Measurements from ENCODE around the gene CDC42BPB. TPM values are rescaled to one million over a fixed set of nuclear protein-coding genes. Genes with fewer than 3 reads are reported as not detected.

The CDC42BPB gene
- total RNA-seq, 6 donors from 2014 or later = 108 to 268 (median 124) TPM

DNA sequence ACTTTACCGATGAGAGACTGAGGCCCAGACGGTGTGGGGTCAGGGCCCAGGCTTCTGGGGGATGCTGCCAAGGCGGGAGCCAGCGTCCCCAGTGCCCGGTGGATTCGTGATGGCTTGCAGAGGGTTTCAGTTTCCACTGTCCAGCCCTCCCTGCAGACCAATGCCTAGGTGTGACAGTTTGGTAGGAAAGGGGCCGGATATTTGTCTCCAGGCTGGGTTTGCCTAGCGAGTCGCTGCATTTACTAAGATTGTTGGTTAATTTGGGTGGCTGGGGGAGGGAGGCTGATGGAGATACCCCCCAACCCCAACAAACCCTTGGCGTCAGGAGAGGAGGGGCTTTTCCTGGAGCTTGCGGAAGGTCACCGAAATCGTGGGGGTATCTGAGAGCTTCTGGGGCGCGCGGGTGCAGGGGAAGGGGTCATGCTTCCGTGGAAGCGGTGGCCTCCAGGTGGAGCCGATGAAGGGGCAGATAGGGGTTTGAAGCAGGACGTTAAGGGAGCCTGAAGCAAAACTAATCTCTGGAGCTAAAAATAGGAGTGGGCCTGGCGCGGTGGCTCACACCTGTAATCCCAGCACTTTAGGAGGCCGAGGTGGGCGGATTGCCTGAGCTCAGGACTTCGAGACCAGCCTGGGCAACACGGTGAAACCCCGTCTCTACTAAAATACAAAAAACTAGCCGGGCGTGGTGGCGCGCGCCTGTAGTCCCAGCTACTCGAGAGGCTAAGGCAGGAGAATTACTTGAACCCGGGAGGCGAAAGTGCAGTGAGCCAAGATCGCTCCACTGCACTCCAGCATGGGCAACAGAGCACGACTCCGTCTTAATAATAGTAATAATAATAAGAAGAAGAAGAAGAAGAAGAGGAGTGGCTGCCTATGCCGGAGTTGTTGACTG lies 1.1 kb upstream of the CDC42BPB start:
- peak; percentile 12 to 16 for ATAC-seq (ENCODE audit: low FRiP score in 2 of 2)
- peaks cover 0 to 7% (median 0%) of the 10 kb centered on the region in 4 donors for H3K27me3 ChIP-seq
- H3K9me3 ChIP-seq = no peaks in the 10 kb centered on the region
- 50 to 54% methylated on average over 29 to 38 of the region's 39 CpGs for WGBS, 2 donors
- TF ChIP-seq POLR2A (IDR thresholded peaks at IDR 0.05) (no peak), POLR2AphosphoS5 (IDR thresholded peaks at IDR 0.05) (no peak), EP300 (IDR thresholded peaks at IDR 0.05) (no peak)
- TF ChIP-seq, protein P1, sequence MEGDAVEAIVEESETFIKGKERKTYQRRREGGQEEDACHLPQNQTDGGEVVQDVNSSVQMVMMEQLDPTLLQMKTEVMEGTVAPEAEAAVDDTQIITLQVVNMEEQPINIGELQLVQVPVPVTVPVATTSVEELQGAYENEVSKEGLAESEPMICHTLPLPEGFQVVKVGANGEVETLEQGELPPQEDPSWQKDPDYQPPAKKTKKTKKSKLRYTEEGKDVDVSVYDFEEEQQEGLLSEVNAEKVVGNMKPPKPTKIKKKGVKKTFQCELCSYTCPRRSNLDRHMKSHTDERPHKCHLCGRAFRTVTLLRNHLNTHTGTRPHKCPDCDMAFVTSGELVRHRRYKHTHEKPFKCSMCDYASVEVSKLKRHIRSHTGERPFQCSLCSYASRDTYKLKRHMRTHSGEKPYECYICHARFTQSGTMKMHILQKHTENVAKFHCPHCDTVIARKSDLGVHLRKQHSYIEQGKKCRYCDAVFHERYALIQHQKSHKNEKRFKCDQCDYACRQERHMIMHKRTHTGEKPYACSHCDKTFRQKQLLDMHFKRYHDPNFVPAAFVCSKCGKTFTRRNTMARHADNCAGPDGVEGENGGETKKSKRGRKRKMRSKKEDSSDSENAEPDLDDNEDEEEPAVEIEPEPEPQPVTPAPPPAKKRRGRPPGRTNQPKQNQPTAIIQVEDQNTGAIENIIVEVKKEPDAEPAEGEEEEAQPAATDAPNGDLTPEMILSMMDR (IDR thresholded peaks at IDR 0.05) = no peak
- DNase-seq = no peak
- peak overlapping the region; percentile 80 to 95 (median 86) for H3K27ac ChIP-seq
- peaks cover 26 to 48% (median 27%) of the 10 kb centered on the region in 4 donors for H3K4me1 ChIP-seq
- H3K36me3 ChIP-seq = no peaks in the 10 kb centered on the region
- H3K4me3 ChIP-seq = peak overlapping the region; percentile 82 to 100 (median 96)

DNA sequence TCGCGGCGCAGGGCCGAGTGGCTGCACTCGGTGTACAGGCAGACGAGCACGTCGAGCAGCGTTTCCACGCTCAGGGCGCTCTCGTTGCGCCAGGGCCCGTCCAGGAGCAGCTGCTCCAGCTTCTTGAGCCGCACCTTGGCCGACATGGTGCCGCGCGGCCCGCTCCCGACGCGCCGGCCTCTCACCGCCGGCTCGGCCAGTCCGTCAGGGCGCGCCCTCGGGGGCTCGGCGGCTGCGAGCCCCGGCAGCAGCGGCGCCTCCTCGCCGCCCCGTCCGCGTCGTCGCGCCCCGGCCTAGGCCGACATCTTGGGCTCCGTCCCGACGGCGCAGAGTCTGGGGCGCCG lies 349 bp downstream of the CDC42BPB start:
- DNase-seq = no peak
- Histone ChIP-seq H3K4me1 (peaks cover 26 to 57% (median 27%) of the 10 kb centered on the region in 4 donors), H3K36me3 (no peaks in the 10 kb centered on the region), H3K27ac (peak overlapping the region; percentile 93 to 96 (median 95)), H3K4me3 (peak overlapping the region; percentile 82 to 100 (median 96)), H3K27me3 (peaks cover 0 to 7% (median 0%) of the 10 kb centered on the region in 4 donors), H3K9me3 (no peaks in the 10 kb centered on the region)
- no peak for ATAC-seq (ENCODE audit: low FRiP score in 2 of 2)
- WGBS, 2 donors = 20% methylated on average over 2 of the region's 53 CpGs; no CpG with 5 or more reads in 1 of the 2 donors
- TF ChIP-seq EP300 (IDR thresholded peaks at IDR 0.05) (no peak), POLR2AphosphoS5 (IDR thresholded peaks at IDR 0.05) (no peak), POLR2A (IDR thresholded peaks at IDR 0.05) (peak in 1 of 4 donors; percentile 18)
- TF ChIP-seq, protein P1 (IDR thresholded peaks at IDR 0.05) = peak in 1 of 6 experiments; percentile 11

DNA sequence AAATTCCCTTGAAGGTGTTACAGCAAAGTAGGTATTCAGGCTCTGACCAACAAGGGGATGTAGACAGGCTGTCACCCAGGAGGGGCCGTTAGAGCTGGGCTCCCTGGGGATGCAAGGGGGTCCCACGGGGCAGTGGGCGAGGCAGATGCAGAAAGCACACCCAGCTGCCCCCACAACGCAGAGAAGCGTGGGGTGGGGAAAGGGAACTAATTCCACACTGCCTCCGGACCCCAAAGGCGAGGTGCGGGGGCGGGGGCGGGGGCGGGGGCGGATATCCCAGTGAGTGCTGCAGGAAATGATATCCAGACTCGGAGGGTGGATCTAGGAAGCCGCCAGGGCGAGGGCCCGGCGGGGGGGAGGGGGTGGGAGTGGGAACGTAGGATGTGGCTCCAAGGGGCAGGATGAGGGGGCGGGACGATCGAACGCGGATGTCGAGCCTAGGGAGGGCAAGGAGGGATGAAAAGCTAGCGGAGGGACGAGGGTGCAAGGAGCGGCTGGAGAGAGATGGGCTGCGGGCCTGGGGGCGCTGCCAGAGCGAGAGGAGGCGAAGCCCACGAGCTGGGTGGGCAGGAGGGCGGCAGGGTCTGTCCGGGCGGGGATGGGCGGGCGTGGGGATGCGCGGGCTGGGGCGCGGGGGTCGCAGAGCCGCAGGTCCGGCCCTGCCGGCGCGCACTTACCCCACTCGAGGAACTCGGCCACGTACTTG lies 874 bp downstream of the CDC42BPB start:
- Histone ChIP-seq H3K4me1 (peaks cover 26 to 62% (median 27%) of the 10 kb centered on the region in 4 donors), H3K4me3 (peak overlapping the region; percentile 82 to 100 (median 96)), H3K36me3 (no peaks in the 10 kb centered on the region), H3K27ac (peak overlapping the region; percentile 93 to 96 (median 95)), H3K27me3 (peaks cover 0 to 7% (median 0%) of the 10 kb centered on the region in 4 donors), H3K9me3 (no peaks in the 10 kb centered on the region)
- TF ChIP-seq, protein P1 (IDR thresholded peaks at IDR 0.05) = no peak
- peak in 1 of 2 donors; percentile 53 for TF ChIP-seq POLR2AphosphoS5 (IDR thresholded peaks at IDR 0.05)
- no peak for TF ChIP-seq EP300 (IDR thresholded peaks at IDR 0.05)
- no peak for TF ChIP-seq POLR2A (IDR thresholded peaks at IDR 0.05)
- DNase-seq (peak; percentile 64 to 90), ATAC-seq (ENCODE audit: low FRiP score in 2 of 2) (peak; percentile 27 to 61)
- WGBS, 2 donors = 0 to 7% methylated on average over 21 to 39 of the region's 50 CpGs

DNA sequence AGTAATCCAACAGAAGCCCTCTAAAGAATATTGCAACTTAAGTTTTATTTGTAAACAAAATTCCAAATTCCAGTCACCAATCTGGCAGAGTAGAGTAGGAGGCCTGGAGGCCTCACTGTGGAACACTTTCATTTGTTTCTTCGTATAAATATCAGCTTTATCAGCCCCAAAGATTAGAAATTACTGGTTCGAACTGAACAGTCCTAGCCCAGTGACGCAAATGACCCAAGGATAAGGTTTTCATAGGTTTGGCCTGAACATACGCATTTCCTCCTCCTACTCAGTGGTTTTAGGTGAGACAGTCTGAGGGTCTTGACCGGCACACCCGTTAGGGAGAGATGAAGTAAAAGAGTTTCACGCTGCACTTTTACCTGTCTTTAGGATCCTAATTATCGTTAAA lies 1.7 kb downstream of the CDC42BPB start:
- TF ChIP-seq EP300 (IDR thresholded peaks at IDR 0.05) (no peak), POLR2A (IDR thresholded peaks at IDR 0.05) (no peak), POLR2AphosphoS5 (IDR thresholded peaks at IDR 0.05) (no peak)
- TF ChIP-seq, protein P1 (IDR thresholded peaks at IDR 0.05) = no peak
- peak overlapping the region; percentile 82 to 100 (median 96) for H3K4me3 ChIP-seq
- peaks cover 26 to 64% (median 27%) of the 10 kb centered on the region in 4 donors for H3K4me1 ChIP-seq
- no peaks in the 10 kb centered on the region for H3K9me3 ChIP-seq
- 50 to 64% methylated on average over 8 of the region's 8 CpGs for WGBS, 2 donors
- H3K36me3 ChIP-seq = no peaks in the 10 kb centered on the region
- H3K27me3 ChIP-seq = peaks cover 0 to 7% (median 0%) of the 10 kb centered on the region in 4 donors
- peak overlapping the region; percentile 4 to 96 (median 95) for H3K27ac ChIP-seq
- DNase-seq (no peak), ATAC-seq (ENCODE audit: low FRiP score in 2 of 2) (no peak)

All from upper lobe of left lung (tissue), 6 donors.